ENCODE measurements around the gene TNFAIP2.

The TNFAIP2 gene

GRCh38 chr14:103113303-103113702 lies 10.0 kb upstream of the TNFAIP2 start:
- TF ChIP-seq, protein P1, sequence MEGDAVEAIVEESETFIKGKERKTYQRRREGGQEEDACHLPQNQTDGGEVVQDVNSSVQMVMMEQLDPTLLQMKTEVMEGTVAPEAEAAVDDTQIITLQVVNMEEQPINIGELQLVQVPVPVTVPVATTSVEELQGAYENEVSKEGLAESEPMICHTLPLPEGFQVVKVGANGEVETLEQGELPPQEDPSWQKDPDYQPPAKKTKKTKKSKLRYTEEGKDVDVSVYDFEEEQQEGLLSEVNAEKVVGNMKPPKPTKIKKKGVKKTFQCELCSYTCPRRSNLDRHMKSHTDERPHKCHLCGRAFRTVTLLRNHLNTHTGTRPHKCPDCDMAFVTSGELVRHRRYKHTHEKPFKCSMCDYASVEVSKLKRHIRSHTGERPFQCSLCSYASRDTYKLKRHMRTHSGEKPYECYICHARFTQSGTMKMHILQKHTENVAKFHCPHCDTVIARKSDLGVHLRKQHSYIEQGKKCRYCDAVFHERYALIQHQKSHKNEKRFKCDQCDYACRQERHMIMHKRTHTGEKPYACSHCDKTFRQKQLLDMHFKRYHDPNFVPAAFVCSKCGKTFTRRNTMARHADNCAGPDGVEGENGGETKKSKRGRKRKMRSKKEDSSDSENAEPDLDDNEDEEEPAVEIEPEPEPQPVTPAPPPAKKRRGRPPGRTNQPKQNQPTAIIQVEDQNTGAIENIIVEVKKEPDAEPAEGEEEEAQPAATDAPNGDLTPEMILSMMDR (IDR thresholded peaks at IDR 0.05), result no peak

DNA sequence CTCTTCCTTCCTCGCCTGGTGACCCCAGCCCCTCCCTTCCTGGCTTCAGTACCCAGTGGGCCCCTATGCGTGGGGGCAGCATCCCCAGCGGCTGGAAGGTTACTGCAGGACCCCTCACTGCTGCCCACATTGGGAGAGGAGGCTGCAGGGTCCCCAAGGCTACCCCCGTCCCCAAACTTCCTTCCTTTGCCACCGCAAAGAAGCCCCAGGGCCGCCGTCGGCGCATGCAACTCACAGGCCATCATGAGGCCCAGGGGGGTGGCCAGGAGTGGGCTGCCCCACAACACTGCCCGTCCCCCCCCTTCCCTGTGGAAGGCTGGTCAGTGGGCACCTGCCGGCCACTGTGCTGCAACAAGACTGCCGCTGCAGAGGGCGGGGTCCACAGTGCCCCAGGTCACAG lies 9.5 kb upstream of the TNFAIP2 start:
- TF ChIP-seq, protein P1 (IDR thresholded peaks at IDR 0.05), result no peak

- TF ChIP-seq, protein P1 (IDR thresholded peaks at IDR 0.05), result no peak
Observed at GRCh38 chr14:103115845-103116572, 7.3 kb upstream of the TNFAIP2 start.

- TF ChIP-seq, protein P1 (IDR thresholded peaks at IDR 0.05), result no peak
Observed at GRCh38 chr14:103116636-103117035, 6.6 kb upstream of the TNFAIP2 start.

DNA sequence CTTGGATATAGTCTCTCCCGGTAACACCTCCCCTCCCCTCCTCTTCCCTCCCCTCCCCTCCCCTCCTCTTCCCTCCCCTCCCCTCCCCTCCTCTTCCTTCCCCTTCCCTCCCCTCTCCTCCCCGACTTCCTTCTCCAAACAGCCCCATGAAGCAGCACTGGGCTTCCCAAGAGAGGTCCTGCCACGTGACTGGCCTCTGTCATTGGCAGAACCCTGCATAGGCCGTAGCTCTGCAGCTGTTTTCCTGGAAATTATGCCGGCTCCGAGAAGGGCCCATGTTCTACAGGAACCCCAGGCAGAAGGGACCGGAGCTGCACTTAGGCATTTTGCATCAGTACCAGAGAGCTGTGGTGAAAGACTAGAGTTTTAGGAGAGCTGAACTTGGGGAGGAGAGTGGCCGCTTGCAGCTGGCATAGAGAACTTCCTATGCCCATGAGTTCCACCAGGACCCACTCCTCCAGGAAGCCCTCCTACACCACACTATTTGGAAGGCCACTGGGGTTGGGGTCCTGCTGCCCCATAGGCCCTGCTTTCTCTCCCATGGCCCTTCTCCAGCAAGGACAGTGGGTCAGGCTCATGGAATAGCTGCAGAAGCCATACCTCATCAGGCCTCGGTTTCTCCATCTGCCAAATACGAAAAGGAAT lies 5.1 kb upstream of the TNFAIP2 start:
- TF ChIP-seq, protein P1 (IDR thresholded peaks at IDR 0.05), result no peak

DNA sequence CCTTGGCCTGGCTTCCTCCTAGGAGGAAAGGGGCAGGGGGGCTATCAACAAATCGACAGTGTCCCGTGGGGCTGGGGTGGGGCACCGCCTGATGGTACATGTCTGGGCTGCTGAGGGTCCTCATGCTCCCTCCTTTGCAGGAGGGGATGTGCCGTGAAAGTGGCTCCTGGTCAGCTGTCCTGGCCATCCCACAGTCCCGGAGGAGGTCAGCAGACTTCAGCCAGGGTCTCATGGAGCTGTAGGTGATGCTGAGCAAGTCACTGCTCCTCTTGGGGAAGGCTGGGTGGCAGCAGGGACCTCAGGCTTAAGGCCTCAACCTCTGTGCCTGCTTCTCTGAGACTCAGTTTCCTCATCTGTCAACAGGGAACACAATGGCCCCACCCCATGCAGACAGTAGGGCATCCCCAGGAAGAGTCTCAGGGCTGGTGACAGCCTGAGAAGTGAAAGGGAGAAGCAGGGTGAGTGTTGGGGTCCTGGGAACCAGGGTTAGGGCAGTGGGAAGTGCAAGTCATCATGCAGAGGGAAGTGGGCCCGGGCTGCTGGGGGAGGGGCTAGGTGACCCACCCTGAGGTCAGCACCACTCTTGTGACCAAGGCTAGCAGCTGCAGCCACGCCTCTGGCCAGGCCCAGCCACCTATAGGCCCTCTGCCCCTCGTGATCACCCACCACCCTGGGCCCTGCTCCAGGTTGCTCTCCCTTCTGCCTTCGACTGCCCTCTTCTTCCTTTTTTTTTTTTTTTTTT lies 4.4 kb upstream of the TNFAIP2 start:
- TF ChIP-seq, protein P1 (IDR thresholded peaks at IDR 0.05), result no peak

DNA sequence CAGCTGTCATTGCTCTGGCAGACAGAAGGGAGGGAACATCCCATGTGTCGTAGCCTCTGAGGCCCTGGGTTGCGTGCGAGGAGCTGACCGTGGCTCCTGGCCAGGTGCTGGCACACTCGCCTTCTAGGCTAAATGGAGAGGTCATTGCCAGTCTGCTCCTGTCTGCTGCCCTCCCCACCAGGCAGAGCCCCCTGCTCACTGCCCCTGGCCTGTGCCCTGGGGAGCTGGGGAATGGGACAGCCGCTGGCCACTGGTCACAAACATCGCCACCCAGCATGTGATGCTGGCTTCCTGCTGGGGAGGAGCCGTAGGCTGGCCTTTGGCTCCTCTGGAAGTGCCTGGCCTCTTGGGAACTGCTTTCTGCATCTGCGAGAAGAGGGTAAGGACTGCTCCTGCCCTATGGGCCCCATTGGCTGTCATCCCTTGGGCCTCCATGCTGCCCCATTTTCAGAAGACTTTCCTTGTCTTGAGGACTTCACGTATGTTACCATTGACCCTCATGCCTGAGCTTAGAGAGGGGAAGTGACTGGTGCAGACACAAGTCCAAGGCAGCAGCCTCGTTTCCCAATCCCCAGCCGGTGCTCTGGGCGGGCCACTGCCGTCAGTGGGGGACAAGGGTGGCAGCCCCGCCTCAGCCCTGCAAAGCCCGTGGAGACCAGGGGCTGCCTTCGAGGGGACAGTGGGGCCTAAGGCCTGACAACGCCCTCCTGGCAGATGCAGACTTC lies 2.0 kb upstream of the TNFAIP2 start:
- TF ChIP-seq, protein P1 (IDR thresholded peaks at IDR 0.05), result no peak
